ENCODE data around the gene RRBP1.

DNA sequence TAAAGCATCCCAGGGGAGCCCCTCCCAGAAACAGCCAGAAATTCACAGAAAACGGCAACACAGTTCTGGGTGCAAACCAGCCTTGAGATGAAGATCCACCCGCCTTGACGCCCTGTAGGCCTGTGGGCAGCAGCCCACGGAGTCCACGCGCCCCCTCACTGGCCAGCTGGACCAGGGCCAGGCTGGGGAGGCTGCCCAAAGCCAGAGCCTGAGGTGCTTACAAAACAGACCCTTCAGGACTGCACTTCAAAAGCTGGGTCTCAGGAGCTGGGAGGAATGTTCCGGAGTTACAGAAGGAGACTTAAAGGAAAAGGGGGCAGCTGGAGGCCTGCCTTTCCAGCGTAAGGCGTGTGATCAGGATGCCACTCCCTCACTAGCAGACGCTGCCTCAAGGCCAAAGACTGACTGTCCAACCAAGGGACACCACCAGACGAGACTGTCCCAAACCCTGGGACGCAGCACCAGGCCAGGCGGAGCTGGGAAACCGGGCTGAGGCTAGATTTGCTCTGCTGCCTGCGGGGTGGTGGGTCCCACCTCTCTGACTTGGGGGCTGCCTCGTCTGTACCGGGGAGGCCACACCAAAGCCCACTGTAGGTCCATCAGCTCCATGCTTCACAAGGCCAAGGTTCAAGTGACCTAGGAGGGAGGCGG is 48.1 kb downstream of the RRBP1 start:
- TF ChIP-seq, protein P1, sequence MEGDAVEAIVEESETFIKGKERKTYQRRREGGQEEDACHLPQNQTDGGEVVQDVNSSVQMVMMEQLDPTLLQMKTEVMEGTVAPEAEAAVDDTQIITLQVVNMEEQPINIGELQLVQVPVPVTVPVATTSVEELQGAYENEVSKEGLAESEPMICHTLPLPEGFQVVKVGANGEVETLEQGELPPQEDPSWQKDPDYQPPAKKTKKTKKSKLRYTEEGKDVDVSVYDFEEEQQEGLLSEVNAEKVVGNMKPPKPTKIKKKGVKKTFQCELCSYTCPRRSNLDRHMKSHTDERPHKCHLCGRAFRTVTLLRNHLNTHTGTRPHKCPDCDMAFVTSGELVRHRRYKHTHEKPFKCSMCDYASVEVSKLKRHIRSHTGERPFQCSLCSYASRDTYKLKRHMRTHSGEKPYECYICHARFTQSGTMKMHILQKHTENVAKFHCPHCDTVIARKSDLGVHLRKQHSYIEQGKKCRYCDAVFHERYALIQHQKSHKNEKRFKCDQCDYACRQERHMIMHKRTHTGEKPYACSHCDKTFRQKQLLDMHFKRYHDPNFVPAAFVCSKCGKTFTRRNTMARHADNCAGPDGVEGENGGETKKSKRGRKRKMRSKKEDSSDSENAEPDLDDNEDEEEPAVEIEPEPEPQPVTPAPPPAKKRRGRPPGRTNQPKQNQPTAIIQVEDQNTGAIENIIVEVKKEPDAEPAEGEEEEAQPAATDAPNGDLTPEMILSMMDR (IDR thresholded peaks at IDR 0.05; ENCODE audit: low read depth, low read length) = no peak
- TF ChIP-seq EZH2phosphoT487 (IDR thresholded peaks at IDR 0.05; ENCODE audit: low read depth) = no peak

Measured in OCI-LY3 (cell line).